Panc1 (cell line): Measurements from ENCODE around the gene DUSP23. TPM values are rescaled to one million over a fixed set of nuclear protein-coding genes. Genes with fewer than 3 reads are reported as not detected.

ENCODE experiments used
- ATAC-seq: fragments of 200-7000 bp; cut with Tn5 transposase; 2 replicates; pipeline ENCODE4 v1.9.1; 2020; ENCODE audit warnings: mild to moderate bottlenecking, moderate library complexity
- BruUV-seq: library from RNA; stranded (reverse); fragments of 400-500 nt; replicated peaks from 2 replicates; lab custom pipeline; 2021; lab: Mats Ljungman, UMichigan
- CTCF ChIA-PET: fragments of 300-600 bp; sonication (Branson Sonifier 250); formaldehyde crosslinking; loops from one replicate; lab custom pipeline; 2022; ENCODE audit warnings: antibody characterized with exemption; lab: Charles Lee
- POLR2A ChIA-PET: fragments of 300-600 bp; sonication (Branson Sonifier 250); formaldehyde crosslinking; loops from one replicate; lab custom pipeline; 2022; ENCODE audit warnings: antibody characterized with exemption; lab: Charles Lee
- DNase-seq: peaks from one replicate; pipeline ENCODE4 v3.0.0-alpha.2; 2010; ENCODE audit warnings: low read depth, low spot score
- H3K27ac ChIP-seq: 2 replicates; pipeline ENCODE4 v1.5.1; 2011; ENCODE audit warnings: mild to moderate bottlenecking, low read length, inconsistent platforms
- H3K27me3 ChIP-seq: fragments of 200-500 bp; sonication (Bioruptor generic); 2 replicates; pipeline ENCODE4 v1.6.0; 2014; ENCODE audit warnings: low read length, inconsistent platforms; ENCODE audit not compliant: control insufficient read depth, insufficient read depth
- H3K36me3 ChIP-seq: fragments of 200-500 bp; sonication (Bioruptor generic); 2 replicates; pipeline ENCODE4 v1.5.1; 2014; ENCODE audit warnings: inconsistent platforms, mild to moderate bottlenecking, low read length, moderate library complexity; ENCODE audit not compliant: control insufficient read depth, insufficient read depth
- H3K4me1 ChIP-seq: 2 replicates; pipeline ENCODE4 v1.5.1; 2011; ENCODE audit warnings: inconsistent platforms, mild to moderate bottlenecking, low read length, moderate library complexity; ENCODE audit not compliant: control insufficient read depth, insufficient read depth
- H3K4me3 ChIP-seq, 2 experiments: 2 replicates each; pipeline ENCODE4 v1.5.1; 2011 to 2012; ENCODE audit warnings: low read depth in 2 of 2, low read length in 2 of 2, mild to moderate bottlenecking in 2 of 2, inconsistent platforms in 1 of 2, moderate library complexity in 1 of 2
- H3K9me3 ChIP-seq: fragments of 200-500 bp; sonication (Bioruptor generic); 2 replicates; pipeline ENCODE4 v1.5.1; 2014; ENCODE audit warnings: low read depth, mild to moderate bottlenecking, inconsistent platforms, low read length, moderate library complexity; ENCODE audit not compliant: control insufficient read depth, insufficient read depth
- CTCF ChIP-seq: fragments of 450-650 bp; IDR thresholded peaks from 2 replicates; pipeline ENCODE4 v1.5.1; 2017; ENCODE audit warnings: mild to moderate bottlenecking
- POLR2AphosphoS5 ChIP-seq: IDR thresholded peaks from 2 replicates; pipeline ENCODE4 v1.6.1; 2012; ENCODE audit warnings: mild to moderate bottlenecking, low read depth, low read length, moderate library complexity
- REST ChIP-seq, 2 experiments: IDR thresholded peaks; 2 replicates each; pipeline ENCODE4 v1.6.1; 2011 to 2012; ENCODE audit warnings: low read depth in 2 of 2, control low read depth in 1 of 2, low read length in 1 of 2, mild to moderate bottlenecking in 1 of 2, moderate library complexity in 1 of 2; ENCODE audit not compliant: insufficient read depth in 1 of 2
- SIN3A ChIP-seq: IDR thresholded peaks from 2 replicates; pipeline ENCODE4 v1.6.1; 2012; ENCODE audit warnings: low read depth, mild to moderate bottlenecking, low read length, moderate library complexity, borderline replicate concordance; ENCODE audit not compliant: insufficient read depth
- TCF7L2 ChIP-seq: IDR thresholded peaks from 2 replicates; pipeline ENCODE4 v1.6.1; 2011; ENCODE audit warnings: mild to moderate bottlenecking, low read depth, low read length, inconsistent platforms
- in situ Hi-C: cut with HindIII; loops from 2 replicates; pipeline ENCODE4 v1.10.0; 2016; ENCODE audit warnings: low sequenced_read_pairs, low pct_unique_long_range_greater_than_20kb
- intact Hi-C: fragments of 100-400 bp; cut with micrococcal nuclease; formaldehyde crosslinking; loops from one replicate; pipeline ENCODE4 v1.10.0; 2022; ENCODE audit not compliant: unreplicated experiment
- total RNA-seq: library from RNA; stranded (reverse); gene quantifications from one replicate; pipeline ENCODE4 v1.2.1, GENCODE V29; 2021; ENCODE audit not compliant: unreplicated experiment

Gene DUSP23
- total RNA-seq, 1 experiment from 2014 or later, result 36.1 TPM

GRCh38 chr1:159829822-159830465 lies 49.2 kb downstream of the DUSP23 start:
- Histone ChIP-seq H3K4me3 (no peak overlapping the region), H3K27ac (no peak overlapping the region), H3K27me3 (no peaks in the 10 kb centered on the region), H3K4me1 (no peaks in the 10 kb centered on the region), H3K36me3 (no peaks in the 10 kb centered on the region), H3K9me3 (no peaks in the 10 kb centered on the region)
- POLR2A ChIA-PET, result no interaction called here
- DNase-seq (no peak), ATAC-seq (no peak)
- TF ChIP-seq TCF7L2 (no peak), CTCF (no peak), SIN3A (no peak)
- intact Hi-C loops, result no loop called here
- CTCF ChIA-PET, result interaction anchor here (1.5 kb wide), 1 partner anchor 31 kb away, joined by 3 read pairs; no protein-coding TSS in a partner anchor
- in situ Hi-C loops, result no loop called here
- BruUV-seq, result no TSS peak

GRCh38 chr1:159830722-159831121 lies 50.0 kb downstream of the DUSP23 start:
- Histone ChIP-seq H3K27ac (no peak overlapping the region), H3K36me3 (no peaks in the 10 kb centered on the region), H3K4me1 (no peaks in the 10 kb centered on the region), H3K27me3 (no peaks in the 10 kb centered on the region), H3K9me3 (no peaks in the 10 kb centered on the region), H3K4me3 (no peak overlapping the region)
- POLR2A ChIA-PET, result no interaction called here
- CTCF ChIA-PET, result no interaction called here
- TF ChIP-seq CTCF, result no peak
- no peak for TF ChIP-seq REST (IDR thresholded peaks at IDR 0.05; ENCODE audit: insufficient read depth in 1 of 2, low read depth in 2 of 2, low read length in 1 of 2)
- no peak for TF ChIP-seq TCF7L2
- no peak for TF ChIP-seq SIN3A
- TF ChIP-seq POLR2AphosphoS5, result no peak
- BruUV-seq, result no TSS peak
- no peak for DNase-seq
- ATAC-seq, result no peak
- intact Hi-C loops, result no loop called here
- in situ Hi-C loops, result no loop called here
